ENCODE measurements around the gene GLIPR1L1.
A peak's percentile ranks its signal among the peaks of the same experiment; 100 is the strongest.
"Not testable (repeated sequence)": the region's sequence is repeated elsewhere in the genome, so short reads cannot be mapped to it uniquely, and the experiment has no call there.

Gene GLIPR1L1

GRCh38 chr12:75334384-75335030 lies at the start of gene GLIPR1L1:
GLIPR1L1 (plus strand) TSS chr12:75334670; CDS start chr12:75334729, 59 bp downstream.
- DNase-seq (ENCODE audit: low read depth, low spot score), result peak; percentile 86

- DNase-seq (ENCODE audit: low read depth, low spot score), result no peak
These were observed 45.6 kb upstream of the GLIPR1L1 start for GRCh38 chr12:75288860-75289259.

- peak; percentile 12 for DNase-seq (ENCODE audit: low read depth, low spot score)
These were observed 44.7 kb upstream of the GLIPR1L1 start for GRCh38 chr12:75289753-75290152.

GRCh38 chr12:75291014-75291413 lies 43.5 kb upstream of the GLIPR1L1 start:
- no peak for DNase-seq (ENCODE audit: low read depth, low spot score)

GRCh38 chr12:75294336-75294735 lies 40.1 kb upstream of the GLIPR1L1 start:
- no peak for DNase-seq (ENCODE audit: low read depth, low spot score)

- DNase-seq (ENCODE audit: low read depth, low spot score), result no peak
These were observed 39.7 kb upstream of the GLIPR1L1 start for GRCh38 chr12:75294797-75295196.

- DNase-seq (ENCODE audit: low read depth, low spot score), result no peak
These were observed 32.2 kb upstream of the GLIPR1L1 start for GRCh38 chr12:75302225-75302624.

- no peak for DNase-seq (ENCODE audit: low read depth, low spot score)
These were observed 31.7 kb upstream of the GLIPR1L1 start for GRCh38 chr12:75302781-75303180.

GRCh38 chr12:75305412-75306332 lies 28.8 kb upstream of the GLIPR1L1 start:
- DNase-seq (ENCODE audit: low read depth, low spot score), result no peak

- no peak for DNase-seq (ENCODE audit: low read depth, low spot score)
These were observed 26.2 kb upstream of the GLIPR1L1 start for GRCh38 chr12:75308279-75308678.

GRCh38 chr12:75311369-75311768 lies 23.1 kb upstream of the GLIPR1L1 start:
- no peak for DNase-seq (ENCODE audit: low read depth, low spot score)

GRCh38 chr12:75315518-75315917 lies 19.0 kb upstream of the GLIPR1L1 start:
- DNase-seq (ENCODE audit: low read depth, low spot score), result no peak

GRCh38 chr12:75317784-75318183 lies 16.7 kb upstream of the GLIPR1L1 start:
- no peak for DNase-seq (ENCODE audit: low read depth, low spot score)

GRCh38 chr12:75322464-75322863 lies 12.0 kb upstream of the GLIPR1L1 start:
- DNase-seq (ENCODE audit: low read depth, low spot score), result no peak

GRCh38 chr12:75323663-75324062 lies 10.8 kb upstream of the GLIPR1L1 start:
- DNase-seq (ENCODE audit: low read depth, low spot score), result no peak

GRCh38 chr12:75327642-75328041 lies 6.8 kb upstream of the GLIPR1L1 start:
- DNase-seq (ENCODE audit: low read depth, low spot score), result no peak

- DNase-seq (ENCODE audit: low read depth, low spot score), result peak; percentile 77
These were observed 4.3 kb upstream of the GLIPR1L1 start, which contains the start of gene CAPS2 for GRCh38 chr12:75329918-75330826. CAPS2 (minus strand) TSS chr12:75330324; CDS start chr12:75326498, 3,826 bp downstream.

- DNase-seq (ENCODE audit: low read depth, low spot score), result no peak
These were observed 3.4 kb downstream of the GLIPR1L1 start for GRCh38 chr12:75337905-75338304.

- DNase-seq (ENCODE audit: low read depth, low spot score), result no peak
These were observed 7.4 kb downstream of the GLIPR1L1 start for GRCh38 chr12:75341873-75342272.

- no peak for DNase-seq (ENCODE audit: low read depth, low spot score)
These were observed 11.1 kb downstream of the GLIPR1L1 start for GRCh38 chr12:75345531-75345930.

GRCh38 chr12:75346215-75346614 lies 11.7 kb downstream of the GLIPR1L1 start:
- DNase-seq (ENCODE audit: low read depth, low spot score), result not testable (repeated sequence)

GRCh38 chr12:75349946-75350345 lies 15.5 kb downstream of the GLIPR1L1 start:
- no peak for DNase-seq (ENCODE audit: low read depth, low spot score)

Measured in smooth muscle cell of the brain vasculature (primary cell).